Prostate gland (tissue), 2 donors: Measurements from ENCODE around the gene EXOC1L.

Experiments
- POLR2A ChIP-seq: fragments of 450-650 bp; IDR thresholded peaks from one replicate; pipeline ENCODE4 v1.6.1; 2016; ENCODE audit warnings: antibody characterized with exemption, mild to moderate bottlenecking
- POLR2AphosphoS5 ChIP-seq: sonication (generic); formaldehyde crosslinking; IDR thresholded peaks from one replicate; pipeline ENCODE4 v1.6.1; 2017; ENCODE audit warnings: antibody characterized with exemption
- TF ChIP-seq, protein P1 (sequence below), 4 experiments: fragments of 200-600 bp in 2 of 4; fragments of 450-650 bp in 2 of 4; sonication (generic) in 2 of 4; IDR thresholded peaks; 1 replicate in 3 of 4; 2 replicates in 1 of 4; pipeline ENCODE4 v1.5.1; 2016 to 2019; ENCODE audit warnings: antibody characterized with exemption in 4 of 4, mild to moderate bottlenecking in 2 of 4, moderate library complexity in 2 of 4

DNA sequence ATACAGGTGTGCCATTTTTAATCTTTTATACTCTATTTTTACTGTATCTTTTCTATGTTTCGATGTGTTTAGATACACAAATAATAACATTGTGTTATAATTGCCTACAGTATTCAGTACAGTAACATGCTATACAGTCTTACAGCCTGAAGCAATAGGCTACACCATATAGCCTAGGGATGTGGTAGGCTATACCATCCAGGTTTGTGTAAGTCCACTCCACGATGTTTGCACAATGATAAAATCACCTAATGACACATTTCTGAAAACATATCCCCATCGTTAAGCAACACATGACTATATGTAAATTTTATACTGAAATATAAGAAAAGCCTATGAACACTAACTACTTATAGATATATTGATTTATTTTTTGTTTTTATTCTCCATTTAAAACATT is 48.9 kb upstream of the EXOC1L start:
- TF ChIP-seq, protein P1, sequence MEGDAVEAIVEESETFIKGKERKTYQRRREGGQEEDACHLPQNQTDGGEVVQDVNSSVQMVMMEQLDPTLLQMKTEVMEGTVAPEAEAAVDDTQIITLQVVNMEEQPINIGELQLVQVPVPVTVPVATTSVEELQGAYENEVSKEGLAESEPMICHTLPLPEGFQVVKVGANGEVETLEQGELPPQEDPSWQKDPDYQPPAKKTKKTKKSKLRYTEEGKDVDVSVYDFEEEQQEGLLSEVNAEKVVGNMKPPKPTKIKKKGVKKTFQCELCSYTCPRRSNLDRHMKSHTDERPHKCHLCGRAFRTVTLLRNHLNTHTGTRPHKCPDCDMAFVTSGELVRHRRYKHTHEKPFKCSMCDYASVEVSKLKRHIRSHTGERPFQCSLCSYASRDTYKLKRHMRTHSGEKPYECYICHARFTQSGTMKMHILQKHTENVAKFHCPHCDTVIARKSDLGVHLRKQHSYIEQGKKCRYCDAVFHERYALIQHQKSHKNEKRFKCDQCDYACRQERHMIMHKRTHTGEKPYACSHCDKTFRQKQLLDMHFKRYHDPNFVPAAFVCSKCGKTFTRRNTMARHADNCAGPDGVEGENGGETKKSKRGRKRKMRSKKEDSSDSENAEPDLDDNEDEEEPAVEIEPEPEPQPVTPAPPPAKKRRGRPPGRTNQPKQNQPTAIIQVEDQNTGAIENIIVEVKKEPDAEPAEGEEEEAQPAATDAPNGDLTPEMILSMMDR (IDR thresholded peaks at IDR 0.05), result no peak
- TF ChIP-seq POLR2AphosphoS5 (no peak), POLR2A (no peak)
